ENCODE measurements around the gene TIMP3. TPM values are rescaled to one million over a fixed set of nuclear protein-coding genes. Genes with fewer than 3 reads are reported as not detected.

The TIMP3 gene
- 145 and 242 TPM in 2 replicates for total RNA-seq
- 211 and 375 TPM in 2 replicates for polyA plus RNA-seq
- 182 and 348 TPM in 2 replicates for polyA plus RNA-seq (2012)
- polyA minus RNA-seq (ENCODE audit: low replicate concordance) = 214 and 341 TPM in 2 replicates

GRCh38 chr22:32801537-32802236, at the start of gene TIMP3:
TIMP3 (plus strand) TSS chr22:32801705; CDS start chr22:32802002, 297 bp downstream.
- peak within 1 kb of the TSS; percentile 49 to 97 (median 73) for H3K4me3 ChIP-seq (replicated peaks in 1 of 4; ENCODE audit: control extremely low read depth in 1 of 4, insufficient read depth in 1 of 4, low read depth in 3 of 4, low read length in 4 of 4)
- H4K20me1 ChIP-seq (ENCODE audit: control insufficient read depth, extremely low read depth, insufficient read depth, low read length) = no peaks in the 10 kb centered on the region
- no peaks in the 10 kb centered on the region for H3K27me3 ChIP-seq (ENCODE audit: control insufficient read depth, insufficient read depth, low read length)
- peak within 1 kb of the TSS; percentile 73 for H3K9ac ChIP-seq (ENCODE audit: insufficient read depth, low read length)
- H3K36me3 ChIP-seq (ENCODE audit: control insufficient read depth, insufficient read depth, low read length) = no peaks in the 10 kb centered on the region
- H3K4me2 ChIP-seq (ENCODE audit: extremely low read depth, insufficient read depth, low read length) = peak within 1 kb of the TSS; percentile 95
- H3K9me3 ChIP-seq (ENCODE audit: control insufficient read depth, insufficient read depth, low read depth, low read length) = no peaks in the 10 kb centered on the region
- H2AFZ ChIP-seq (ENCODE audit: low read length) = peak within 1 kb of the TSS; percentile 36
- no peak for TF ChIP-seq EZH2 (IDR thresholded peaks at IDR 0.05; ENCODE audit: low read length, missing control alignments)
- TF ChIP-seq, protein P1, sequence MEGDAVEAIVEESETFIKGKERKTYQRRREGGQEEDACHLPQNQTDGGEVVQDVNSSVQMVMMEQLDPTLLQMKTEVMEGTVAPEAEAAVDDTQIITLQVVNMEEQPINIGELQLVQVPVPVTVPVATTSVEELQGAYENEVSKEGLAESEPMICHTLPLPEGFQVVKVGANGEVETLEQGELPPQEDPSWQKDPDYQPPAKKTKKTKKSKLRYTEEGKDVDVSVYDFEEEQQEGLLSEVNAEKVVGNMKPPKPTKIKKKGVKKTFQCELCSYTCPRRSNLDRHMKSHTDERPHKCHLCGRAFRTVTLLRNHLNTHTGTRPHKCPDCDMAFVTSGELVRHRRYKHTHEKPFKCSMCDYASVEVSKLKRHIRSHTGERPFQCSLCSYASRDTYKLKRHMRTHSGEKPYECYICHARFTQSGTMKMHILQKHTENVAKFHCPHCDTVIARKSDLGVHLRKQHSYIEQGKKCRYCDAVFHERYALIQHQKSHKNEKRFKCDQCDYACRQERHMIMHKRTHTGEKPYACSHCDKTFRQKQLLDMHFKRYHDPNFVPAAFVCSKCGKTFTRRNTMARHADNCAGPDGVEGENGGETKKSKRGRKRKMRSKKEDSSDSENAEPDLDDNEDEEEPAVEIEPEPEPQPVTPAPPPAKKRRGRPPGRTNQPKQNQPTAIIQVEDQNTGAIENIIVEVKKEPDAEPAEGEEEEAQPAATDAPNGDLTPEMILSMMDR (conservative IDR thresholded peaks at IDR 0.05 in 1 of 2, IDR thresholded peaks at IDR 0.05 in 1 of 2; ENCODE audit: low read depth in 1 of 2, low read length in 2 of 2) = no peak
- H3K79me2 ChIP-seq (ENCODE audit: control insufficient read depth, insufficient read depth, low read length) = peaks cover 43% of the 10 kb centered on the region
- peak; percentile 82 to 90 for DNase-seq (ENCODE audit: low read depth in 2 of 2)
- peaks cover 12% of the 10 kb centered on the region for H3K4me1 ChIP-seq (ENCODE audit: control insufficient read depth, extremely low read depth, insufficient read depth, low read length)
- H3K27ac ChIP-seq (ENCODE audit: insufficient read depth, low read length) = peak within 1 kb of the TSS; percentile 72

- Histone ChIP-seq H3K27ac (ENCODE audit: insufficient read depth, low read length) (no peak overlapping the region), H2AFZ (ENCODE audit: low read length) (no peak overlapping the region), H4K20me1 (ENCODE audit: control insufficient read depth, extremely low read depth, insufficient read depth, low read length) (no peaks in the 10 kb centered on the region), H3K9ac (ENCODE audit: insufficient read depth, low read length) (no peak overlapping the region), H3K4me1 (ENCODE audit: control insufficient read depth, extremely low read depth, insufficient read depth, low read length) (peaks cover 3% of the 10 kb centered on the region), H3K4me3 (replicated peaks in 1 of 4; ENCODE audit: control extremely low read depth in 1 of 4, insufficient read depth in 1 of 4, low read depth in 3 of 4, low read length in 4 of 4) (no peak overlapping the region), H3K27me3 (ENCODE audit: control insufficient read depth, insufficient read depth, low read length) (no peaks in the 10 kb centered on the region), H3K36me3 (ENCODE audit: control insufficient read depth, insufficient read depth, low read length) (no peaks in the 10 kb centered on the region), H3K79me2 (ENCODE audit: control insufficient read depth, insufficient read depth, low read length) (no peaks in the 10 kb centered on the region), H3K9me3 (ENCODE audit: control insufficient read depth, insufficient read depth, low read depth, low read length) (no peaks in the 10 kb centered on the region), H3K4me2 (ENCODE audit: extremely low read depth, insufficient read depth, low read length) (no peak overlapping the region)
- DNase-seq (ENCODE audit: low read depth in 2 of 2) = peak in 1 of 2 donors; percentile 41
- TF ChIP-seq EZH2 (IDR thresholded peaks at IDR 0.05; ENCODE audit: low read length, missing control alignments) = no peak
- TF ChIP-seq, protein P1 (conservative IDR thresholded peaks at IDR 0.05 in 1 of 2, IDR thresholded peaks at IDR 0.05 in 1 of 2; ENCODE audit: low read depth in 1 of 2, low read length in 2 of 2) = no peak
Measured at GRCh38 chr22:32752326-32752725, 49.2 kb upstream of the TIMP3 start.

GRCh38 chr22:32752816-32753520, 48.5 kb upstream of the TIMP3 start:
- DNase-seq (ENCODE audit: low read depth in 2 of 2) = peak; percentile 80 to 83
- Histone ChIP-seq H3K79me2 (ENCODE audit: control insufficient read depth, insufficient read depth, low read length) (no peaks in the 10 kb centered on the region), H2AFZ (ENCODE audit: low read length) (no peak overlapping the region), H3K9ac (ENCODE audit: insufficient read depth, low read length) (no peak overlapping the region), H3K9me3 (ENCODE audit: control insufficient read depth, insufficient read depth, low read depth, low read length) (no peaks in the 10 kb centered on the region), H3K27ac (ENCODE audit: insufficient read depth, low read length) (no peak overlapping the region), H3K27me3 (ENCODE audit: control insufficient read depth, insufficient read depth, low read length) (no peaks in the 10 kb centered on the region), H3K4me3 (replicated peaks in 1 of 4; ENCODE audit: control extremely low read depth in 1 of 4, insufficient read depth in 1 of 4, low read depth in 3 of 4, low read length in 4 of 4) (no peak overlapping the region), H4K20me1 (ENCODE audit: control insufficient read depth, extremely low read depth, insufficient read depth, low read length) (no peaks in the 10 kb centered on the region), H3K36me3 (ENCODE audit: control insufficient read depth, insufficient read depth, low read length) (no peaks in the 10 kb centered on the region), H3K4me1 (ENCODE audit: control insufficient read depth, extremely low read depth, insufficient read depth, low read length) (peaks cover 3% of the 10 kb centered on the region), H3K4me2 (ENCODE audit: extremely low read depth, insufficient read depth, low read length) (no peak overlapping the region)
- no peak for TF ChIP-seq EZH2 (IDR thresholded peaks at IDR 0.05; ENCODE audit: low read length, missing control alignments)
- TF ChIP-seq, protein P1 (conservative IDR thresholded peaks at IDR 0.05 in 1 of 2, IDR thresholded peaks at IDR 0.05 in 1 of 2; ENCODE audit: low read depth in 1 of 2, low read length in 2 of 2) = no peak
